SK-N-SH (cell line): ENCODE results near the gene ACE.

Source experiments
- CTCF ChIP-seq: fragments of 200-600 bp; sonication (generic); IDR thresholded peaks from 2 replicates; pipeline ENCODE4 v1.6.1; 2017; ENCODE audit warnings: antibody characterized with exemption, mild to moderate bottlenecking, moderate library complexity
- POLR2AphosphoS5 ChIP-seq: IDR thresholded peaks from 2 replicates; pipeline ENCODE4 v1.6.1; 2012; ENCODE audit warnings: low read depth, low read length

DNA sequence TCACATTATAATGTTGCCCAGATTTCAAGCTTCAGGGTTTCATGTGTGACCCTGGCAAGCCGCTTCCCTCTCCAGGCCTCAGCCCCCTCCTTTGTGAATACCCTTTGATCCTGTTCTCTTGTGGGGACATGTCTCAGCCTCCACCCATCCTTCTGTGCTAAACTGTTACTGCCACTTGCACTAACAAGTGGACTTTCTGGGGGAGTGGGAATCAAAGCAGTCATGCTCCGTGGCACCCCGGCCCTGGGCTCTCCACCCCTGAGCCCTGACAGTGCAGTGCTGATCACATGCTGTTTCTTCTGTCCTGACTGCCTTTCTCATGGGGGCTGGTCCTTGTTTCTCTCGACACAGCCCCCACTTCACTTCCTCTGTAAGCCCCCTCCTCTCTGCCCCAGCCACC lies 63.7 kb downstream of the ACE start:
- TF ChIP-seq CTCF (no peak), POLR2AphosphoS5 (no peak)
